Karpas-422 (cell line): Measurements from ENCODE around the gene DDOST. TPM values are rescaled to one million over a fixed set of nuclear protein-coding genes. Genes with fewer than 3 reads are reported as not detected.
A peak's percentile ranks its signal among the peaks of the same experiment; 100 is the strongest.

Experiments used
- DNase-seq: peaks from one replicate; pipeline ENCODE4 v3.0.0-alpha.2; 2015
- H2AFZ ChIP-seq: fragments of 200-600 bp; sonication (generic); 2 replicates; pipeline ENCODE4 v1.6.1; 2014; ENCODE audit warnings: antibody characterized with exemption, low read length, mixed read lengths
- H3K27ac ChIP-seq: fragments of 200-600 bp; sonication (generic); 2 replicates; pipeline ENCODE4 v1.5.1; 2014; ENCODE audit warnings: mild to moderate bottlenecking, low read length, moderate library complexity
- H3K27me3 ChIP-seq: fragments of 200-600 bp; sonication (generic); 2 replicates; pipeline ENCODE4 v1.6.1; 2014; ENCODE audit warnings: low read length, mixed read lengths
- H3K36me3 ChIP-seq: fragments of 200-600 bp; sonication (generic); 2 replicates; pipeline ENCODE4 v1.6.1; 2014; ENCODE audit warnings: low read length, mixed read lengths; ENCODE audit not compliant: insufficient read depth
- H3K4me1 ChIP-seq: fragments of 200-600 bp; sonication (generic); 2 replicates; pipeline ENCODE4 v1.6.1; 2014; ENCODE audit warnings: mild to moderate bottlenecking, low read length, mixed read lengths
- H3K4me2 ChIP-seq: fragments of 200-600 bp; sonication (generic); 2 replicates; pipeline ENCODE4 v1.6.1; 2014; ENCODE audit warnings: low read length, low read depth, mild to moderate bottlenecking; ENCODE audit not compliant: poor library complexity, severe bottlenecking
- H3K4me3 ChIP-seq: fragments of 200-600 bp; sonication (generic); 2 replicates; pipeline ENCODE4 v1.5.1; 2014; ENCODE audit warnings: mild to moderate bottlenecking, antibody characterized with exemption, low read length, mixed read lengths
- H3K79me2 ChIP-seq: fragments of 200-600 bp; sonication (generic); 2 replicates; pipeline ENCODE4 v1.6.1; 2014; ENCODE audit warnings: mild to moderate bottlenecking, low read length, mixed read lengths
- H3K9ac ChIP-seq: fragments of 200-600 bp; sonication (generic); 2 replicates; pipeline ENCODE4 v1.6.0; 2014; ENCODE audit warnings: low read length
- H3K9me2 ChIP-seq: fragments of 200-600 bp; sonication (generic), shearing (Covaris generic); replicated peaks from 2 replicates; pipeline ENCODE4 v1.6.0; 2014; ENCODE audit warnings: mild to moderate bottlenecking, low read length, moderate library complexity; ENCODE audit not compliant: insufficient read depth
- H3K9me3 ChIP-seq: fragments of 300-700, 200-600 bp; sonication (generic); 2 replicates; pipeline ENCODE4 v1.6.1; 2014; ENCODE audit warnings: low read length, mixed read lengths
- H4K20me1 ChIP-seq: fragments of 200-600 bp; sonication (generic); 2 replicates; pipeline ENCODE4 v1.6.1; 2014; ENCODE audit warnings: mild to moderate bottlenecking, antibody characterized with exemption, low read length, low read depth; ENCODE audit not compliant: insufficient read depth
- total RNA-seq: library from RNA; depleted of rRNA; stranded (reverse); fragments of >200 nt; shearing (Covaris generic); gene quantifications from 2 replicates; pipeline ENCODE4 v1.2.3, GENCODE V29; 2014; ENCODE audit warnings: low replicate concordance

DDOST gene
- total RNA-seq, 1 experiment from 2014 or later, result 161 TPM

GRCh38 chr1:20685099-20685662, 24.0 kb upstream of the DDOST start:
- Histone ChIP-seq H3K9me2 (no peaks in the 10 kb centered on the region), H3K27ac (no peak overlapping the region), H2AFZ (no peak overlapping the region), H3K27me3 (no peaks in the 10 kb centered on the region), H3K9me3 (no peaks in the 10 kb centered on the region), H3K4me2 (no peak overlapping the region), H4K20me1 (no peaks in the 10 kb centered on the region), H3K4me1 (no peaks in the 10 kb centered on the region), H3K36me3 (no peaks in the 10 kb centered on the region), H3K79me2 (no peaks in the 10 kb centered on the region), H3K4me3 (no peak overlapping the region), H3K9ac (no peak overlapping the region)
- DNase-seq, result peak; percentile 35

- no peaks in the 10 kb centered on the region for H3K9me3 ChIP-seq
- H3K27ac ChIP-seq, result no peak overlapping the region
- no peak overlapping the region for H2AFZ ChIP-seq
- H3K9me2 ChIP-seq, result no peaks in the 10 kb centered on the region
- H3K4me3 ChIP-seq, result no peak overlapping the region
- no peaks in the 10 kb centered on the region for H3K4me1 ChIP-seq
- no peaks in the 10 kb centered on the region for H3K79me2 ChIP-seq
- H3K9ac ChIP-seq, result no peak overlapping the region
- no peaks in the 10 kb centered on the region for H3K36me3 ChIP-seq
- no peak for DNase-seq
- H4K20me1 ChIP-seq, result no peaks in the 10 kb centered on the region
- no peak overlapping the region for H3K4me2 ChIP-seq
- H3K27me3 ChIP-seq, result no peaks in the 10 kb centered on the region
Measured at GRCh38 chr1:20684651-20685050, 23.5 kb upstream of the DDOST start.

- H3K4me2 ChIP-seq, result no peak overlapping the region
- H3K27ac ChIP-seq, result no peak overlapping the region
- H3K9me2 ChIP-seq, result no peaks in the 10 kb centered on the region
- no peaks in the 10 kb centered on the region for H3K4me1 ChIP-seq
- no peak overlapping the region for H3K9ac ChIP-seq
- no peak for DNase-seq
- no peaks in the 10 kb centered on the region for H3K27me3 ChIP-seq
- no peaks in the 10 kb centered on the region for H3K9me3 ChIP-seq
- H4K20me1 ChIP-seq, result no peaks in the 10 kb centered on the region
- H2AFZ ChIP-seq, result no peak overlapping the region
- H3K36me3 ChIP-seq, result no peaks in the 10 kb centered on the region
- no peak overlapping the region for H3K4me3 ChIP-seq
- no peaks in the 10 kb centered on the region for H3K79me2 ChIP-seq
Measured at GRCh38 chr1:20684050-20684620, 23.0 kb upstream of the DDOST start.

- H2AFZ ChIP-seq, result no peak overlapping the region
Measured at GRCh38 chr1:20683614-20684013, 22.4 kb upstream of the DDOST start.

GRCh38 chr1:20682571-20683236, 21.5 kb upstream of the DDOST start:
- Histone ChIP-seq H3K4me2 (no peak overlapping the region), H3K79me2 (no peaks in the 10 kb centered on the region), H3K9ac (no peak overlapping the region), H3K4me1 (no peaks in the 10 kb centered on the region), H3K4me3 (no peak overlapping the region), H3K36me3 (no peaks in the 10 kb centered on the region), H3K9me3 (no peaks in the 10 kb centered on the region), H4K20me1 (no peaks in the 10 kb centered on the region), H3K27ac (no peak overlapping the region), H2AFZ (no peak overlapping the region), H3K27me3 (no peaks in the 10 kb centered on the region), H3K9me2 (no peaks in the 10 kb centered on the region)
- no peak for DNase-seq

More at GRCh38 chr1:20683614-20684013, 22.4 kb upstream of the DDOST start:
- no peak for DNase-seq
- no peaks in the 10 kb centered on the region for H3K36me3 ChIP-seq
- H3K9ac ChIP-seq, result no peak overlapping the region
- no peaks in the 10 kb centered on the region for H3K79me2 ChIP-seq
- no peaks in the 10 kb centered on the region for H4K20me1 ChIP-seq
- no peak overlapping the region for H3K27ac ChIP-seq
- no peaks in the 10 kb centered on the region for H3K4me1 ChIP-seq
- H3K27me3 ChIP-seq, result no peaks in the 10 kb centered on the region
- no peak overlapping the region for H3K4me2 ChIP-seq
- no peaks in the 10 kb centered on the region for H3K9me3 ChIP-seq
- no peaks in the 10 kb centered on the region for H3K9me2 ChIP-seq
- H3K4me3 ChIP-seq, result no peak overlapping the region

- H3K36me3 ChIP-seq, result no peaks in the 10 kb centered on the region
- H3K4me2 ChIP-seq, result no peak overlapping the region
- H3K4me1 ChIP-seq, result no peaks in the 10 kb centered on the region
- no peak for DNase-seq
- no peak overlapping the region for H3K4me3 ChIP-seq
- H3K9me3 ChIP-seq, result no peaks in the 10 kb centered on the region
- H3K9ac ChIP-seq, result no peak overlapping the region
- H3K27me3 ChIP-seq, result no peaks in the 10 kb centered on the region
- no peaks in the 10 kb centered on the region for H3K79me2 ChIP-seq
- H4K20me1 ChIP-seq, result no peaks in the 10 kb centered on the region
- H3K27ac ChIP-seq, result no peak overlapping the region
- H2AFZ ChIP-seq, result no peak overlapping the region
- H3K9me2 ChIP-seq, result no peaks in the 10 kb centered on the region
Measured at GRCh38 chr1:20681999-20682398, 20.8 kb upstream of the DDOST start.

- DNase-seq, result no peak
- H3K9me3 ChIP-seq, result no peaks in the 10 kb centered on the region
- H3K9ac ChIP-seq, result no peak overlapping the region
- no peaks in the 10 kb centered on the region for H3K4me1 ChIP-seq
- no peak overlapping the region for H3K27ac ChIP-seq
- no peaks in the 10 kb centered on the region for H3K27me3 ChIP-seq
- no peak overlapping the region for H3K4me2 ChIP-seq
- no peaks in the 10 kb centered on the region for H4K20me1 ChIP-seq
- no peaks in the 10 kb centered on the region for H3K9me2 ChIP-seq
- no peak overlapping the region for H2AFZ ChIP-seq
- no peaks in the 10 kb centered on the region for H3K79me2 ChIP-seq
- no peaks in the 10 kb centered on the region for H3K36me3 ChIP-seq
- no peak overlapping the region for H3K4me3 ChIP-seq
Measured at GRCh38 chr1:20680269-20680668, 19.1 kb upstream of the DDOST start.

GRCh38 chr1:20678599-20678998, 17.4 kb upstream of the DDOST start:
- H3K4me3 ChIP-seq, result no peak overlapping the region
- H3K27me3 ChIP-seq, result no peaks in the 10 kb centered on the region
- H3K4me1 ChIP-seq, result no peaks in the 10 kb centered on the region
- no peaks in the 10 kb centered on the region for H3K36me3 ChIP-seq
- no peak overlapping the region for H3K4me2 ChIP-seq
- H3K9ac ChIP-seq, result no peak overlapping the region
- no peaks in the 10 kb centered on the region for H3K9me3 ChIP-seq
- DNase-seq, result no peak
- H4K20me1 ChIP-seq, result no peaks in the 10 kb centered on the region
- no peak overlapping the region for H2AFZ ChIP-seq
- H3K9me2 ChIP-seq, result no peaks in the 10 kb centered on the region
- H3K27ac ChIP-seq, result no peak overlapping the region
- H3K79me2 ChIP-seq, result no peaks in the 10 kb centered on the region
